HEK293T (cell line): ENCODE results near the gene LYSMD1.
A peak's percentile ranks its signal among the peaks of the same experiment; 100 is the strongest.

Source experiments
- CTCF ChIA-PET: fragments of 350-600 bp; formaldehyde crosslinking; extraction: SDS; loops from one replicate; lab custom pipeline; 2021; ENCODE audit warnings: antibody characterized with exemption, inconsistent platforms; lab: Yijun Ruan, JAX
- POLR2A ChIA-PET: fragments of 350-600 bp; formaldehyde crosslinking; extraction: SDS; loops from one replicate; lab custom pipeline; 2020; ENCODE audit warnings: antibody characterized with exemption, inconsistent platforms; lab: Yijun Ruan, JAX
- DNase-seq: peaks from one replicate; pipeline ENCODE4 v3.0.0; 2012; ENCODE audit warnings: mixed read lengths; ENCODE audit errors: extremely low spot score
- ARNT ChIP-seq: fragments of 450-650 bp; IDR thresholded peaks from 2 replicates; pipeline ENCODE4 v1.6.1; 2017; ENCODE audit warnings: mild to moderate bottlenecking
- BHLHE40 ChIP-seq: fragments of 450-650 bp; IDR thresholded peaks from 2 replicates; pipeline ENCODE4 v1.6.1; 2016; ENCODE audit warnings: mild to moderate bottlenecking, moderate library complexity, borderline replicate concordance
- CTBP1 ChIP-seq: fragments of 450-650 bp; IDR thresholded peaks from 2 replicates; pipeline ENCODE4 v1.6.1; 2016; ENCODE audit warnings: borderline replicate concordance
- ELF4 ChIP-seq: fragments of 450-650 bp; IDR thresholded peaks from 2 replicates; pipeline ENCODE4 v1.6.1; 2017; ENCODE audit warnings: antibody characterized with exemption
- FOXA1 ChIP-seq: fragments of 450-650 bp; IDR thresholded peaks from 2 replicates; pipeline ENCODE4 v1.6.1; 2016; ENCODE audit warnings: mild to moderate bottlenecking
- FOXK2 ChIP-seq: fragments of 450-650 bp; IDR thresholded peaks from 2 replicates; pipeline ENCODE4 v1.6.1; 2016; ENCODE audit warnings: mild to moderate bottlenecking
- FOXM1 ChIP-seq: fragments of 450-650 bp; IDR thresholded peaks from 2 replicates; pipeline ENCODE4 v1.6.1; 2017; ENCODE audit warnings: mild to moderate bottlenecking, borderline replicate concordance
- HDGF ChIP-seq: fragments of 450-650 bp; IDR thresholded peaks from 2 replicates; pipeline ENCODE4 v1.6.1; 2017; ENCODE audit warnings: antibody characterized with exemption, borderline replicate concordance
- L3MBTL2 ChIP-seq: fragments of 450-650 bp; conservative IDR thresholded peaks from 2 replicates; pipeline ENCODE4 v1.6.1; 2016; ENCODE audit warnings: mild to moderate bottlenecking
- LEF1 ChIP-seq: fragments of 450-650 bp; IDR thresholded peaks from 2 replicates; pipeline ENCODE4 v1.6.1; 2017; ENCODE audit warnings: mild to moderate bottlenecking, borderline replicate concordance
- NFRKB ChIP-seq: fragments of 450-650 bp; IDR thresholded peaks from 2 replicates; pipeline ENCODE4 v1.6.1; 2016; ENCODE audit warnings: mild to moderate bottlenecking, moderate library complexity
- PKNOX1 ChIP-seq: fragments of 450-650 bp; IDR thresholded peaks from 2 replicates; pipeline ENCODE4 v1.6.1; 2016
- SP1 ChIP-seq: fragments of 450-650 bp; IDR thresholded peaks from 2 replicates; pipeline ENCODE4 v1.6.1; 2017
- SUZ12 ChIP-seq: fragments of 450-650 bp; IDR thresholded peaks from 2 replicates; pipeline ENCODE4 v1.6.1; 2016; ENCODE audit warnings: mild to moderate bottlenecking
- TARDBP ChIP-seq: fragments of 450-650 bp; IDR thresholded peaks from 2 replicates; pipeline ENCODE4 v1.6.1; 2016
- ZNF384 ChIP-seq: fragments of 450-650 bp; IDR thresholded peaks from 2 replicates; pipeline ENCODE4 v1.6.1; 2016

The LYSMD1 gene

GRCh38 chr1:151175041-151175741, 9.5 kb upstream of the LYSMD1 start:
- ChIA-PET POLR2A (interaction anchor here (0.9 to 6.1 kb wide), 3 partner anchors 9 to 15 kb away, joined by 4 to 40 read pairs (median 4); partner anchors contain the start of genes LYSMD1, SCNM1 and VPS72), CTCF (interaction anchor here (0.6 to 1.3 kb wide), 3 partner anchors 8 to 250 kb away, joined by 3 to 5 read pairs (median 4); no protein-coding TSS in a partner anchor)
- no peak for DNase-seq
- no peak for TF ChIP-seq FOXM1
- TF ChIP-seq HDGF = no peak
- TF ChIP-seq ARNT = no peak
- no peak for TF ChIP-seq ELF4
- no peak for TF ChIP-seq SUZ12
- TF ChIP-seq FOXK2 = no peak
- no peak for TF ChIP-seq NFRKB
- TF ChIP-seq LEF1 = no peak
- no peak for TF ChIP-seq BHLHE40
- no peak for TF ChIP-seq ZNF384
- no peak for TF ChIP-seq TARDBP
- no peak for TF ChIP-seq PKNOX1
- TF ChIP-seq FOXA1 = no peak
- no peak for TF ChIP-seq CTBP1
- TF ChIP-seq SP1 = no peak
- no peak for TF ChIP-seq L3MBTL2

GRCh38 chr1:151171190-151171589, 5.5 kb upstream of the LYSMD1 start:
- ChIA-PET POLR2A (interaction anchor here (0.8 to 1.5 kb wide), 5 partner anchors 8 to 156 kb away, joined by 3 to 9 read pairs (median 3); partner anchors contain the start of genes PI4KB, PSMD4 and VPS72), CTCF (no interaction called here)
- DNase-seq = no peak
- TF ChIP-seq BHLHE40 (no peak), LEF1 (no peak), CTBP1 (no peak), PKNOX1 (no peak), SUZ12 (no peak), FOXA1 (no peak), FOXM1 (no peak), HDGF (no peak), L3MBTL2 (no peak), FOXK2 (no peak), NFRKB (no peak), SP1 (no peak), ZNF384 (no peak), ELF4 (no peak)

- ChIA-PET CTCF (interaction anchor here (1.3 kb wide), 1 partner anchor 9 kb away, joined by 3 read pairs; the partner anchor contains the start of gene TMOD4), POLR2A (interaction anchor here (0.6 to 1.9 kb wide), 3 partner anchors 15 to 22 kb away, joined by 3 to 14 read pairs (median 4); partner anchors contain the start of gene VPS72)
- no peak for TF ChIP-seq BHLHE40
- DNase-seq = no peak
These were observed 1.4 kb upstream of the LYSMD1 start for GRCh38 chr1:151167116-151167515.

- peak; percentile 39 for DNase-seq
- TF ChIP-seq BHLHE40 (no peak), ZNF384 (peak; percentile 77), SUZ12 (no peak), NFRKB (no peak), HDGF (no peak), TARDBP (no peak), L3MBTL2 (peak; percentile 52; the same call in 1 of the 2 replicates), CTBP1 (no peak), LEF1 (no peak), ARNT (no peak), FOXA1 (no peak)
- CTCF ChIA-PET = interaction anchor here (1.3 to 2.0 kb wide), 2 partner anchors 9 to 67 kb away, joined by 3 to 8 read pairs; partner anchors contain the start of gene TMOD4
- POLR2A ChIA-PET = interaction anchor here (0.6 to 2.2 kb wide), 7 partner anchors 9 to 115 kb away, joined by 3 to 14 read pairs (median 4); partner anchors contain the start of genes TMOD4, VPS72 and ZNF687
These were observed 829 bp upstream of the LYSMD1 start for GRCh38 chr1:151166505-151166956.

GRCh38 chr1:151165281-151165737, 393 bp downstream of the LYSMD1 start:
- no peak for TF ChIP-seq ZNF384
- no peak for TF ChIP-seq PKNOX1
- no peak for TF ChIP-seq FOXM1
- TF ChIP-seq LEF1 = no peak
- TF ChIP-seq BHLHE40 = no peak
- no peak for TF ChIP-seq NFRKB
- TF ChIP-seq ARNT = no peak
- no peak for TF ChIP-seq SP1
- TF ChIP-seq ELF4 = no peak
- TF ChIP-seq SUZ12 = no peak
- no peak for TF ChIP-seq HDGF
- TF ChIP-seq CTBP1 = no peak
- no peak for TF ChIP-seq FOXA1
- TF ChIP-seq TARDBP = no peak
- no peak for TF ChIP-seq L3MBTL2
- ChIA-PET POLR2A (interaction anchor here (0.7 to 2.2 kb wide), 11 partner anchors 9 to 159 kb away, joined by 3 to 17 read pairs (median 4); partner anchors contain the start of genes MINDY1, TMOD4, TNFAIP8L2 and VPS72), CTCF (interaction anchor here (1.0 to 2.0 kb wide), 2 partner anchors 12 to 66 kb away, joined by 3 to 8 read pairs; no protein-coding TSS in a partner anchor)
- DNase-seq = peak; percentile 62
